Endothelial cell of umbilical vein (primary cell): ENCODE results near the gene ZNF717. TPM values are rescaled to one million over a fixed set of nuclear protein-coding genes. Genes with fewer than 3 reads are reported as not detected.
"Not testable (repeated sequence)": the region's sequence is repeated elsewhere in the genome, so short reads cannot be mapped to it uniquely, and the experiment has no call there.

Source experiments
- Bru-seq: library from RNA; stranded (reverse); fragments of 400-500 nt; gene quantifications from one replicate; lab custom pipeline; 2021; lab: Mats Ljungman, UMichigan
- BruChase-seq, 2 experiments: library from RNA; stranded (reverse); fragments of 400-500 nt; gene quantifications; one replicate each; lab custom pipeline; 2021; lab: Mats Ljungman, UMichigan
- BruUV-seq: library from RNA; stranded (reverse); fragments of 400-500 nt; replicated peaks from 2 replicates; lab custom pipeline; 2021; lab: Mats Ljungman, UMichigan
- CTCF ChIA-PET: fragments of 300-600, 350-600 bp; sonication (Branson Sonifier 250); formaldehyde crosslinking; loops from one replicate; lab custom pipeline; 2021; ENCODE audit warnings: antibody characterized with exemption, inconsistent platforms; lab: Charles Lee
- POLR2A ChIA-PET: fragments of 300-600, 350-600 bp; sonication (Branson Sonifier 250); formaldehyde crosslinking; loops from one replicate; lab custom pipeline; 2021; ENCODE audit warnings: antibody characterized with exemption, inconsistent platforms; lab: Charles Lee
- DNase-seq: peaks from one replicate; pipeline ENCODE4 v3.0.0-alpha.2; 2011; ENCODE audit warnings: low read depth, low spot score
- FAIRE-seq: peaks from 2 replicates; lab custom pipeline; 2011; peaks lifted over from hg19 to GRCh38; lab: Jason Lieb, UNC
- H2AFZ ChIP-seq: 2 replicates; pipeline ENCODE4 v1.6.0; 2012; ENCODE audit warnings: low read depth, low read length, control low read depth, inconsistent platforms
- H3K27ac ChIP-seq: 2 replicates; pipeline ENCODE4 v1.5.1; 2011; ENCODE audit warnings: low read depth, mild to moderate bottlenecking, control low read depth, low read length, moderate library complexity; ENCODE audit not compliant: insufficient read depth
- H3K27me3 ChIP-seq, 2 experiments: 2 replicates each; pipeline versions ENCODE4 v1.6.0 to v1.6.1; 2011; ENCODE audit warnings: low read length in 2 of 2, mixed read lengths in 1 of 2; ENCODE audit not compliant: control insufficient read depth in 2 of 2, insufficient read depth in 2 of 2
- H3K36me3 ChIP-seq, 2 experiments: 2 replicates in 1 of 2; 3 replicates in 1 of 2; pipeline ENCODE4 v1.5.1; 2011; ENCODE audit warnings: low read length in 2 of 2, mild to moderate bottlenecking in 1 of 2, moderate library complexity in 1 of 2; ENCODE audit not compliant: control insufficient read depth in 2 of 2, insufficient read depth in 2 of 2; ENCODE audit errors: extremely low read depth in 1 of 2
- H3K4me1 ChIP-seq: 3 replicates; pipeline ENCODE4 v1.5.1; 2011; ENCODE audit warnings: mild to moderate bottlenecking, low read length; ENCODE audit not compliant: control insufficient read depth, insufficient read depth; ENCODE audit errors: extremely low read depth
- H3K4me2 ChIP-seq: 2 replicates; pipeline ENCODE4 v1.6.1; 2011; ENCODE audit warnings: low read length, control low read depth, mixed read lengths; ENCODE audit not compliant: insufficient read depth
- H3K4me3 ChIP-seq, 3 experiments: fragments of 200-600 bp in 1 of 3; sonication (generic), shearing (Covaris generic) in 1 of 3; replicated peaks in 1 of 3; 2 replicates each; pipeline ENCODE4 v1.5.1; 2011 to 2016; ENCODE audit warnings: control low read depth in 3 of 3, low read length in 3 of 3, mild to moderate bottlenecking in 2 of 3, inconsistent platforms in 1 of 3, low read depth in 1 of 3, moderate library complexity in 1 of 3; ENCODE audit not compliant: insufficient read depth in 1 of 3
- H3K79me2 ChIP-seq: 2 replicates; pipeline ENCODE4 v1.6.0; 2012; ENCODE audit warnings: low read length, inconsistent platforms; ENCODE audit not compliant: control insufficient read depth, insufficient read depth
- H3K9ac ChIP-seq: replicated peaks from 2 replicates; pipeline ENCODE3; 2011; ENCODE audit warnings: low read length, control low read depth; ENCODE audit not compliant: insufficient read depth; ENCODE audit errors: extremely low read depth
- H3K9me1 ChIP-seq: replicated peaks from 3 replicates; pipeline ENCODE4 v1.6.0; 2011; ENCODE audit warnings: mild to moderate bottlenecking, low read length; ENCODE audit not compliant: control insufficient read depth, insufficient read depth; ENCODE audit errors: extremely low read depth
- H3K9me3 ChIP-seq: replicated peaks from 2 replicates; pipeline ENCODE4 v1.5.1; 2012; ENCODE audit warnings: low read length, inconsistent platforms; ENCODE audit not compliant: control insufficient read depth, insufficient read depth
- H4K20me1 ChIP-seq: replicated peaks from 2 replicates; pipeline ENCODE3; 2011; ENCODE audit warnings: mild to moderate bottlenecking, low read length; ENCODE audit not compliant: control insufficient read depth, insufficient read depth; ENCODE audit errors: extremely low read depth
- POLR2A ChIP-seq: IDR thresholded peaks from 2 replicates; pipeline ENCODE4 v1.6.1; 2012; ENCODE audit warnings: low read depth, mild to moderate bottlenecking, control low read depth, low read length
- POLR2AphosphoS5 ChIP-seq: IDR thresholded peaks from 2 replicates; pipeline ENCODE4 v1.6.1; 2012; ENCODE audit warnings: low read depth, mild to moderate bottlenecking, control low read depth, low read length, moderate library complexity; ENCODE audit not compliant: insufficient read depth
- dilution Hi-C: fragments of 300-500 bp; cut with MboI; formaldehyde crosslinking; loops from one replicate; pipeline ENCODE4 v1.15.0; 2019; ENCODE audit warnings: low sequenced_read_pairs; ENCODE audit not compliant: extremely low pct_ligation_motif_present
- intact Hi-C: fragments of 100-400 bp; cut with micrococcal nuclease; formaldehyde crosslinking; loops from one replicate; pipeline ENCODE4 v1.10.0; 2022
- long read RNA-seq: library from polyadenylated mRNA; stranded (forward); transcript quantifications from one replicate; pipeline ENCODE4 v2.0.0, GENCODE V29; 2021
- polyA minus RNA-seq, 3 experiments: library from RNA; depleted of rRNA, polyadenylated mRNA; stranded (reverse); fragments of >200 nt; gene quantifications; 1 replicate in 1 of 3; 2 replicates in 2 of 3; pipeline ENCODE4 v1.2.3, GENCODE V29; 2011
- polyA plus RNA-seq, 4 experiments: library from polyadenylated mRNA; depleted of rRNA in 3 of 4; stranded (reverse) in 3 of 4; unstranded in 1 of 4; fragments of >200 nt; gene quantifications; 2 replicates each; pipeline versions ENCODE4 v1.2.1 to v1.2.3, GENCODE V29; 2011 to 2012; ENCODE audit warnings: missing spikeins in 1 of 4
- total RNA-seq: library from RNA; stranded (reverse); gene quantifications from 2 replicates; pipeline ENCODE4 v1.2.3, GENCODE V29; 2021

The ZNF717 gene
- total RNA-seq (6.6 and 7.1 TPM in 2 replicates), polyA plus RNA-seq (2.7 and 4.1 TPM in 2 replicates), polyA minus RNA-seq (10.1 and 16.2 TPM in 2 replicates), Bru-seq, nascent RNA (percentile 49 among the genes with signal in this experiment), BruChase-seq, experiment 1, labeled RNA remaining after a 6-hour chase (percentile 46 among the genes with signal in this experiment), BruChase-seq, experiment 2, labeled RNA remaining after a 2-hour chase (percentile 52 among the genes with signal in this experiment)
- polyA plus RNA-seq (2011; cell fraction: cytosol; rRNA removed), result 2.5 and 2.8 TPM in 2 replicates
- 8.7 and 10.1 TPM in 2 replicates for polyA plus RNA-seq (2011; cell fraction: nucleus; rRNA removed)
- 2.6 and 3.4 TPM in 2 replicates for polyA plus RNA-seq (2012)
- polyA minus RNA-seq (2011; cell fraction: cytosol; rRNA and poly(A)+ RNA removed), result not detected
- 12.9 and 18.3 TPM in 2 replicates for polyA minus RNA-seq (2011; cell fraction: nucleus; rRNA and poly(A)+ RNA removed)
- long read RNA-seq, transcript ZNF717-203 (6 exons, 1,169 nt), result major isoform, 5 of 10 reads
- long read RNA-seq, partial matches to known transcripts, result 0 of 10 reads
- long read RNA-seq, other reads (novel, unspliced or antisense), result 5 of 10 reads

GRCh38 chr3:75785081-75785755, at the start of gene ZNF717:
Gene ZNF717 (minus strand): TSS chr3:75785549. CDS start chr3:75783362, 2,187 bp downstream.
- peak; percentile 88 for DNase-seq
- CTCF ChIA-PET, result not testable (repeated sequence)

DNA sequence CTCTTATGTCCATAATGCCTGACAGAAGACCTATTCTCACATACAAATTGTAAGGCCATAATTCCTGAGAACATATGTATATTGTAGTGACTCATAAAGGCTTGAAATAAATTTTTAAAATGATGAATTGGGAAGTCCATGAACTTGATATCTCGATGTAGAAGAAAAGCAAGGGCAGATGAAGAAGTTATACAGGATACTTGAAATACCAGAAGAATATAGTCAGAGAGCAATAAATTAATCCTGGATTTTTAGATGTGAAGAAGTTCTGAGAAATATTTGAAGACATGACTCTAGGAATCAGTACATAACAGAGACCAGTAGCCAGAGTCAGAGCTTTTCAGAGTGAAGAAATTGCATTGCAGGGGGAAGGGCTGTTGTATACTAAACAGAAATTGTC, 45.7 kb upstream of the ZNF717 start:
- dilution Hi-C loops, CTCF ChIA-PET, H3K79me2 ChIP-seq, H4K20me1 ChIP-seq, intact Hi-C loops, H2AFZ ChIP-seq, FAIRE-seq, H3K4me3 ChIP-seq, H3K9me3 ChIP-seq, H3K4me2 ChIP-seq, BruUV-seq, POLR2A ChIA-PET, H3K36me3 ChIP-seq, H3K27me3 ChIP-seq, H3K9ac ChIP-seq, DNase-seq, H3K4me1 ChIP-seq, H3K27ac ChIP-seq, H3K9me1 ChIP-seq: not testable (repeated sequence)

More at GRCh38 chr3:75785081-75785755, at the start of gene ZNF717:
- H3K36me3 ChIP-seq, H3K27me3 ChIP-seq, H3K9me3 ChIP-seq, FAIRE-seq, dilution Hi-C loops, intact Hi-C loops, H3K4me1 ChIP-seq, POLR2A ChIA-PET, H4K20me1 ChIP-seq, H3K9me1 ChIP-seq, H3K79me2 ChIP-seq: not testable (repeated sequence)
- Histone ChIP-seq H3K4me3 (peak within 1 kb of the TSS; percentile 33 to 78 (median 60)), H3K4me2 (peak within 1 kb of the TSS; percentile 79), H3K27ac (peak within 1 kb of the TSS; percentile 34), H3K9ac (peak within 1 kb of the TSS; percentile 51), H2AFZ (peak within 1 kb of the TSS; percentile 86)
- peak; percentile 48 for TF ChIP-seq POLR2A
- TF ChIP-seq POLR2AphosphoS5, result peak; percentile 37
- TSS peak; percentile 62 for BruUV-seq

DNA sequence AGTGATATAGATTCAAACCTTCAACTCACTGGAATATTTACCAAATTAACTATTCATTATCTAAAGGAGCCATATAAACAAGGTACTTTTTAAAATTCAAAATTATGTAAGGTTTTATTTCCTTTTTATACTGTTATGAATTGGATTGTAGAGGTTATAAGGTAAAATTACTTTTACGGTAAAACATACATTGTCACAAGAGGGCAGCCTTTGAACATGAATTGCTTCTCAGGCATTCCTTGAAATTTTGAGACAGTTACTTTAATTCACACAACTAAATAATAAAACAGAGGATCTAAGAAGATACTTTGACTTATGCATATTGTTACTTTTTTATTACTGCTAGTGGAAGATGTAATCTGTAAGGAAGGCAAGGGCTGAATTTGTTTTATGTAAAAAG, 32.7 kb upstream of the ZNF717 start:
- not testable (repeated sequence) for H3K9me1 ChIP-seq, FAIRE-seq

More for the DNA sequence above, 32.7 kb upstream of the ZNF717 start:
- H3K9me3 ChIP-seq, BruUV-seq, H3K27me3 ChIP-seq, H3K4me1 ChIP-seq, CTCF ChIA-PET, H3K36me3 ChIP-seq, H2AFZ ChIP-seq, H3K79me2 ChIP-seq, H4K20me1 ChIP-seq, H3K4me3 ChIP-seq, DNase-seq, H3K27ac ChIP-seq, dilution Hi-C loops, H3K9ac ChIP-seq, intact Hi-C loops, POLR2A ChIA-PET, H3K4me2 ChIP-seq: not testable (repeated sequence)
